BE2C (cell line): Measurements from ENCODE around the gene PPP1R9A.

Experiments
- DNase-seq: peaks from one replicate; pipeline ENCODE4 v3.0.0-alpha.2; 2020
- H3K27me3 ChIP-seq: fragments of 250-450 bp; sonication (Bioruptor Pico); 2 replicates; pipeline ENCODE4 v1.5.1; 2020; ENCODE audit warnings: mild to moderate bottlenecking
- H3K36me3 ChIP-seq: fragments of 250-450 bp; sonication (Bioruptor Pico); 2 replicates; pipeline ENCODE4 v1.5.1; 2020; ENCODE audit warnings: mild to moderate bottlenecking
- H3K4me1 ChIP-seq: fragments of 250-450 bp; sonication (Bioruptor Pico); 2 replicates; pipeline ENCODE4 v1.5.1; 2020
- H3K4me3 ChIP-seq: 2 replicates; pipeline ENCODE4 v1.5.1; 2011; ENCODE audit warnings: low read depth, low read length
- H3K9me3 ChIP-seq: fragments of 250-450 bp; sonication (Bioruptor Pico); 2 replicates; pipeline ENCODE4 v1.5.1; 2020
- TF ChIP-seq, protein P1 (sequence below): IDR thresholded peaks from 2 replicates; pipeline ENCODE4 v1.5.1; 2012; ENCODE audit warnings: mild to moderate bottlenecking, low read depth, low read length

The PPP1R9A gene

DNA sequence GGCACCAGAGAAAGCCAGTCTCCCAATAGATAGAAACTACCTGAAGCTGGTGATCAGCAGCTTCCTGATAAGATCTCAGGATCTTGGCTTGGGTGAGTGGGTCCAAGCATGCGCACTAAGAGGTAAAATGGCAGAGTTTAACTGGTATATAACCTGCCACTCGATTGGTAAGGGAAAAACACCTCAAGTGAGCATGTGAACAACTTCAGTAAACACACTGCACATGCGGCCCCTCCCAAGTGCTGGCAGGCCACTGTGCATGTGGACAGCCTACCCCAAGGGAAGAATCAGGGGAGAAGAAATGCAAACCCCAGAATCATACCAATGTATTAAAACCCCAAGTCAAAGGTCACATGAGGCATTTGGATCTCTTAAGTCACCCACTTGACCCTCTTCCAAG lies 434.6 kb downstream of the PPP1R9A start:
- H3K4me3 ChIP-seq: no peak overlapping the region
- DNase-seq: no peak
- no peaks in the 10 kb centered on the region for H3K4me1 ChIP-seq
- TF ChIP-seq, protein P1, sequence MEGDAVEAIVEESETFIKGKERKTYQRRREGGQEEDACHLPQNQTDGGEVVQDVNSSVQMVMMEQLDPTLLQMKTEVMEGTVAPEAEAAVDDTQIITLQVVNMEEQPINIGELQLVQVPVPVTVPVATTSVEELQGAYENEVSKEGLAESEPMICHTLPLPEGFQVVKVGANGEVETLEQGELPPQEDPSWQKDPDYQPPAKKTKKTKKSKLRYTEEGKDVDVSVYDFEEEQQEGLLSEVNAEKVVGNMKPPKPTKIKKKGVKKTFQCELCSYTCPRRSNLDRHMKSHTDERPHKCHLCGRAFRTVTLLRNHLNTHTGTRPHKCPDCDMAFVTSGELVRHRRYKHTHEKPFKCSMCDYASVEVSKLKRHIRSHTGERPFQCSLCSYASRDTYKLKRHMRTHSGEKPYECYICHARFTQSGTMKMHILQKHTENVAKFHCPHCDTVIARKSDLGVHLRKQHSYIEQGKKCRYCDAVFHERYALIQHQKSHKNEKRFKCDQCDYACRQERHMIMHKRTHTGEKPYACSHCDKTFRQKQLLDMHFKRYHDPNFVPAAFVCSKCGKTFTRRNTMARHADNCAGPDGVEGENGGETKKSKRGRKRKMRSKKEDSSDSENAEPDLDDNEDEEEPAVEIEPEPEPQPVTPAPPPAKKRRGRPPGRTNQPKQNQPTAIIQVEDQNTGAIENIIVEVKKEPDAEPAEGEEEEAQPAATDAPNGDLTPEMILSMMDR: no peak
- no peaks in the 10 kb centered on the region for H3K9me3 ChIP-seq
- no peaks in the 10 kb centered on the region for H3K27me3 ChIP-seq
- H3K36me3 ChIP-seq: no peaks in the 10 kb centered on the region

DNA sequence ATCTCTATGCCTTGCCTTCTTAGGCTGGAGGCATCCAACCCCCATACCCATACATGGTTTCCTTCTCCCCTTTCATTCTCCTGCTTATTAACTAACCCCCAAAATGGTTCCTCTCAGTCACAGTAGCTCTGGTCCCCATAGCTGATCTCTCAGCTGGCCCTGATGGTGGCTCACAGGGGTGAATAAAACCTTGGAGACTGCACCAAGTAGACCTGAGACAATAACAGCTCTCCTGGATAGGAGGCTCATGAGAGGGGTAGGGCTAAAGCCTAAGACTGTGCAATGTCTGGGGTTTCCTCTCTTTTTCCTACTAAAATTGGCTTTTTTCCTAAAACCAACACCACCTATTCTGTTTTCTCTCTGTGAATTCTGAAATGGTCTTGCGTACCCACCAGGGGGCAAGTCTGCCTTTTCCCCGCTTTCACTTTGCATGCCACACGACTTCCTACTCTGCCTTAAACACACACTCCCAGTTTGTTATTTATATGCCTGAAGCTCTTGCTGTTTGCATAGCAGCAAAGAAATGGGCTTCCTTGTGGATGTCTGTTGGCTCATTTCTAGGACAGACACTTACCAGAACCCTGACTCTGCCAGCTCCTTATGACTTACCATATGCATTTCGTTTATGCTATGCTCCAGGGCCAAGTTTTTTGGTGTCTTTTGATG lies 435.4 kb downstream of the PPP1R9A start:
- no peaks in the 10 kb centered on the region for H3K4me1 ChIP-seq
- TF ChIP-seq, protein P1: no peak
- no peaks in the 10 kb centered on the region for H3K9me3 ChIP-seq
- no peak for DNase-seq
- no peaks in the 10 kb centered on the region for H3K27me3 ChIP-seq
- no peaks in the 10 kb centered on the region for H3K36me3 ChIP-seq
- H3K4me3 ChIP-seq: no peak overlapping the region
